CD4-positive, CD25-positive, alpha-beta regulatory T cell (primary cell): ENCODE data around the gene RARG. TPM values are rescaled to one million over a fixed set of nuclear protein-coding genes. Genes with fewer than 3 reads are reported as not detected.

ENCODE experiments used
- ATAC-seq, 2 donors: fragments of 150-1000 bp; cut with Tn5 transposase; one replicate each; pipeline ENCODE4 v1.10.0; 2021; ENCODE audit warnings: low read depth in 2 of 2, moderate number of reproducible peaks in 2 of 2, moderate library complexity in 1 of 2
- DNase-seq, 3 donors: peaks; one replicate each; pipeline versions ENCODE4 v3.0.0 to v3.0.0-alpha.2; 2012 to 2022; ENCODE audit warnings: mixed read lengths in 1 of 3
- H3K27ac ChIP-seq: one replicate; pipeline ENCODE4 v1.7.0; 2013; ENCODE audit warnings: mild to moderate bottlenecking, low read length; ENCODE audit not compliant: insufficient read depth, poor library complexity, severe bottlenecking
- H3K27me3 ChIP-seq: one replicate; pipeline ENCODE4 v1.7.0; 2013; ENCODE audit warnings: low read length; ENCODE audit not compliant: control insufficient read depth, insufficient read depth
- H3K36me3 ChIP-seq: one replicate; pipeline ENCODE4 v1.7.0; 2013; ENCODE audit warnings: mild to moderate bottlenecking, low read length, moderate library complexity; ENCODE audit not compliant: control insufficient read depth, insufficient read depth
- H3K4me1 ChIP-seq: 2 replicates; pipeline ENCODE4 v1.7.0; 2013; ENCODE audit warnings: mild to moderate bottlenecking, low read length; ENCODE audit not compliant: insufficient read depth, control insufficient read depth, poor library complexity, severe bottlenecking
- H3K4me3 ChIP-seq: one replicate; pipeline ENCODE4 v1.7.0; 2013; ENCODE audit warnings: low read depth, mild to moderate bottlenecking, low read length, moderate library complexity
- H3K9me3 ChIP-seq, 2 experiments: 1 replicate in 1 of 2; 2 replicates in 1 of 2; pipeline ENCODE4 v1.7.0; 2013; ENCODE audit warnings: low read length in 2 of 2, mild to moderate bottlenecking in 1 of 2, moderate library complexity in 1 of 2; ENCODE audit not compliant: control insufficient read depth in 2 of 2
- H3K27ac Mint-ChIP-seq, 3 donors: one replicate each; pipeline ENCODE4 v1.8.0; 2020 to 2022; ENCODE audit warnings: mild to moderate bottlenecking in 3 of 3, mixed read lengths in 3 of 3, moderate library complexity in 2 of 3
- H3K27me3 Mint-ChIP-seq: one replicate; pipeline ENCODE4 v1.8.0; 2022; ENCODE audit warnings: mild to moderate bottlenecking, mixed read lengths
- H3K36me3 Mint-ChIP-seq: one replicate; pipeline ENCODE4 v1.8.0; 2020; ENCODE audit warnings: mixed read lengths
- H3K4me1 Mint-ChIP-seq, 4 donors: one replicate each; pipeline ENCODE4 v1.8.0; 2020 to 2022; ENCODE audit warnings: mixed read lengths in 4 of 4, mild to moderate bottlenecking in 1 of 4
- H3K4me3 Mint-ChIP-seq, 4 donors: one replicate each; pipeline ENCODE4 v1.8.0; 2020 to 2022; ENCODE audit warnings: mild to moderate bottlenecking in 4 of 4, mixed read lengths in 4 of 4, moderate library complexity in 3 of 4
- H3K9me3 Mint-ChIP-seq, 7 donors: one replicate each; pipeline ENCODE4 v1.8.0; 2020 to 2022; ENCODE audit warnings: mixed read lengths in 7 of 7, mild to moderate bottlenecking in 3 of 7, moderate library complexity in 2 of 7
- polyA plus RNA-seq, 4 donors: library from polyadenylated mRNA; unstranded; fragments of 300-500 nt; fragmentation: Illumina TruSeq; gene quantifications; one replicate each; pipeline ENCODE4 v1.2.3, GENCODE V29; 2021
- total RNA-seq: library from RNA; stranded (reverse); gene quantifications from one replicate; pipeline ENCODE4 v1.2.3, GENCODE V29; 2022

The RARG gene
- total and polyA plus RNA-seq, 5 donors from 2014 or later = 1.5 to 16.8 (median 3.2) TPM

- ATAC-seq (no peak), DNase-seq (no peak)
- H3K4me3 ChIP-seq = no peak overlapping the region
- Mint-ChIP-seq H3K4me1 (peaks cover 4 to 52% (median 18%) of the 10 kb centered on the region in 4 donors), H3K27me3 (no peaks in the 10 kb centered on the region), H3K27ac (peak overlapping the region in 2 of 3 donors; percentile 76 to 78), H3K36me3 (peaks cover 56% of the 10 kb centered on the region), H3K9me3 (no peaks in the 10 kb centered on the region), H3K4me3 (peak overlapping the region in 1 of 4 donors; percentile 73)
- H3K27ac ChIP-seq = peak overlapping the region; percentile 24
- H3K4me1 ChIP-seq = peaks cover 30% of the 10 kb centered on the region
- no peaks in the 10 kb centered on the region for H3K9me3 ChIP-seq
- peaks cover 73% of the 10 kb centered on the region for H3K36me3 ChIP-seq
- H3K27me3 ChIP-seq = no peaks in the 10 kb centered on the region
Observed at GRCh38 chr12:53194973-53195372, 37.0 kb downstream of the RARG start.

- H3K27me3 ChIP-seq = no peaks in the 10 kb centered on the region
- Mint-ChIP-seq H3K27ac (peak overlapping the region in 2 of 3 donors; percentile 76 to 93), H3K9me3 (no peaks in the 10 kb centered on the region), H3K36me3 (peaks cover 51% of the 10 kb centered on the region), H3K27me3 (no peaks in the 10 kb centered on the region), H3K4me1 (peaks cover 0 to 45% (median 14%) of the 10 kb centered on the region in 4 donors), H3K4me3 (no peak overlapping the region)
- H3K36me3 ChIP-seq = peaks cover 76% of the 10 kb centered on the region
- no peak overlapping the region for H3K4me3 ChIP-seq
- no peak overlapping the region for H3K27ac ChIP-seq
- H3K4me1 ChIP-seq = peaks cover 21% of the 10 kb centered on the region
- H3K9me3 ChIP-seq = no peaks in the 10 kb centered on the region
- DNase-seq = no peak
- ATAC-seq = no peak
Observed at GRCh38 chr12:53193985-53194716, 37.9 kb downstream of the RARG start.

GRCh38 chr12:53193040-53193439 is 39.0 kb downstream of the RARG start:
- Mint-ChIP-seq H3K4me1 (peaks cover 0 to 39% (median 6%) of the 10 kb centered on the region in 4 donors), H3K9me3 (no peaks in the 10 kb centered on the region), H3K27ac (no peak overlapping the region), H3K36me3 (peaks cover 47% of the 10 kb centered on the region), H3K27me3 (no peaks in the 10 kb centered on the region), H3K4me3 (no peak overlapping the region)
- Histone ChIP-seq H3K27me3 (no peaks in the 10 kb centered on the region), H3K36me3 (peaks cover 87% of the 10 kb centered on the region), H3K27ac (peak overlapping the region; percentile 17), H3K9me3 (no peaks in the 10 kb centered on the region), H3K4me1 (peaks cover 10% of the 10 kb centered on the region), H3K4me3 (no peak overlapping the region)
- DNase-seq (no peak), ATAC-seq (no peak)

GRCh38 chr12:53192531-53193021 is 39.4 kb downstream of the RARG start:
- Mint-ChIP-seq H3K9me3 (no peaks in the 10 kb centered on the region), H3K36me3 (peaks cover 50% of the 10 kb centered on the region), H3K4me3 (no peak overlapping the region), H3K4me1 (peaks cover 0 to 37% (median 4%) of the 10 kb centered on the region in 4 donors), H3K27me3 (no peaks in the 10 kb centered on the region), H3K27ac (no peak overlapping the region)
- Histone ChIP-seq H3K27me3 (no peaks in the 10 kb centered on the region), H3K4me1 (peaks cover 6% of the 10 kb centered on the region), H3K9me3 (no peaks in the 10 kb centered on the region), H3K4me3 (no peak overlapping the region), H3K27ac (no peak overlapping the region), H3K36me3 (peaks cover 92% of the 10 kb centered on the region)
- ATAC-seq (no peak), DNase-seq (no peak)

GRCh38 chr12:53191885-53192530 is 40.0 kb downstream of the RARG start:
- Histone ChIP-seq H3K27ac (no peak overlapping the region), H3K4me1 (no peaks in the 10 kb centered on the region), H3K36me3 (peaks cover 92% of the 10 kb centered on the region), H3K4me3 (no peak overlapping the region), H3K9me3 (no peaks in the 10 kb centered on the region), H3K27me3 (no peaks in the 10 kb centered on the region)
- H3K27me3 Mint-ChIP-seq = no peaks in the 10 kb centered on the region
- H3K9me3 Mint-ChIP-seq = no peaks in the 10 kb centered on the region
- peaks cover 53% of the 10 kb centered on the region for H3K36me3 Mint-ChIP-seq
- H3K4me1 Mint-ChIP-seq = peaks cover 0 to 34% (median 4%) of the 10 kb centered on the region in 4 donors
- DNase-seq (no peak), ATAC-seq (no peak)
- H3K4me3 Mint-ChIP-seq = peak overlapping the region in 1 of 4 donors; percentile 35
- no peak overlapping the region for H3K27ac Mint-ChIP-seq

- Histone ChIP-seq H3K9me3 (no peaks in the 10 kb centered on the region), H3K27ac (no peak overlapping the region), H3K4me3 (no peak overlapping the region), H3K36me3 (peaks cover 92% of the 10 kb centered on the region), H3K4me1 (no peaks in the 10 kb centered on the region), H3K27me3 (no peaks in the 10 kb centered on the region)
- no peaks in the 10 kb centered on the region for H3K27me3 Mint-ChIP-seq
- H3K36me3 Mint-ChIP-seq = peaks cover 54% of the 10 kb centered on the region
- H3K4me1 Mint-ChIP-seq = peaks cover 0 to 29% (median 5%) of the 10 kb centered on the region in 4 donors
- no peak for ATAC-seq
- no peak overlapping the region for H3K27ac Mint-ChIP-seq
- peak overlapping the region in 1 of 4 donors; percentile 35 for H3K4me3 Mint-ChIP-seq
- no peaks in the 10 kb centered on the region for H3K9me3 Mint-ChIP-seq
- no peak for DNase-seq
Observed at GRCh38 chr12:53191096-53191884, 40.7 kb downstream of the RARG start.

- Mint-ChIP-seq H3K27ac (peak overlapping the region in 1 of 3 donors; percentile 76), H3K27me3 (no peaks in the 10 kb centered on the region), H3K36me3 (peaks cover 54% of the 10 kb centered on the region), H3K4me3 (no peak overlapping the region), H3K9me3 (no peaks in the 10 kb centered on the region), H3K4me1 (peaks cover 0 to 34% (median 13%) of the 10 kb centered on the region in 4 donors)
- Histone ChIP-seq H3K36me3 (peaks cover 92% of the 10 kb centered on the region), H3K27ac (no peak overlapping the region), H3K4me3 (no peak overlapping the region), H3K4me1 (peaks cover 3% of the 10 kb centered on the region), H3K9me3 (no peaks in the 10 kb centered on the region), H3K27me3 (no peaks in the 10 kb centered on the region)
- ATAC-seq (peak; percentile 82 to 85), DNase-seq (peak; percentile 26 to 57 (median 40))
Observed at GRCh38 chr12:53190108-53190729, 41.8 kb downstream of the RARG start.
